Astrocyte of the spinal cord (primary cell): ENCODE data around the gene MRPS18A.

Experiments used
- DNase-seq: peaks from one replicate; pipeline ENCODE4 v3.0.0; 2011; ENCODE audit warnings: low read depth, low spot score
- H3K4me3 ChIP-seq: 2 replicates; pipeline ENCODE4 v1.5.1; 2011; ENCODE audit warnings: low read depth, mild to moderate bottlenecking, low read length, moderate library complexity
- in situ Hi-C: cut with HindIII; loops from 2 replicates; pipeline ENCODE4 v1.10.0; 2017; ENCODE audit warnings: low sequenced_read_pairs
- TF ChIP-seq, protein P1 (sequence below): IDR thresholded peaks from 2 replicates; pipeline ENCODE4 v1.5.1; 2012; ENCODE audit warnings: low read depth, mild to moderate bottlenecking, low read length, inconsistent platforms

Gene MRPS18A

DNA sequence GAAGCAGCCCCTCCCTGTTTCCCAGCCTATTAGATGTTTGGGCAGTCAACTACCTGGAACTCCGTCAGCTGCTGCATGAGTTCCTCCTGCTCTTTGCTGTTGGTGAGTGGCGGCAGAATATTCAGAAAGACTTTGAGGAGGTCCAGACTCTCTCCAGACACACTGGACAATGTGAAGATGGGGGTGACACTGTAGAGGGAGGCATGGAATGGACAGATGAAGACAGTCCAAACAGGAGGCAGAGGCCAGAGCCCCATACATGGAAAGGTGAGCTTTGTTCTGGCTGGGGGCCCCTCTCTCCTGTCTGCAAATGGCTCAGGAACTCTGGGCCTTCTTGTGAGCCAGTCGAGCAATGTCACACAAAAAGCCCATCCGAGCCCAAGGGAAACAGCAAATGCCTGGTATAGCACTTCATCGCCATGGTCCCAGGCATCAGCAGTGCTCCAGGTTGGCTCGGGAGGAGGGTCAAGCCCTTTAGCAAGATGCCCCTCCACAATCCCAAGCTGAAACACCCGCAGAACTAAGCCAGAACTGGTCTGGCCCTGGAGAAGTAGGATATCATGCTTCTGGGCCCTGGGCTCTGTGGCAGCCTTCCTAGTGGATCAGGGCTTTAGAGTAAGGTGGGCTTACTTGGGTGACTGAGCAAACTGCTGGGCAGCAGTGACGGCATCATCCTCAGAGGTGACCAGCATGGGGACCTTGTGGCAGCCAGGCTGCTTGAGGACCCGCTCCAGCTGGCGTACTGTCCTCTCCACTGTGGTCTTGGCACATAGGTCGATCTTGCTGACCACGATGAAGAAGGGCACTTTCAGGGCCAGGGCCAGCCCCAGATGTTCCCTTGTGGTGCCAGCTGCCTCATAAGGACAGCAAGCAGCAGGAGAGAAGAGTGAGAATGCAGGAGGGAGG lies 63.5 kb downstream of the MRPS18A start:
- TF ChIP-seq, protein P1, sequence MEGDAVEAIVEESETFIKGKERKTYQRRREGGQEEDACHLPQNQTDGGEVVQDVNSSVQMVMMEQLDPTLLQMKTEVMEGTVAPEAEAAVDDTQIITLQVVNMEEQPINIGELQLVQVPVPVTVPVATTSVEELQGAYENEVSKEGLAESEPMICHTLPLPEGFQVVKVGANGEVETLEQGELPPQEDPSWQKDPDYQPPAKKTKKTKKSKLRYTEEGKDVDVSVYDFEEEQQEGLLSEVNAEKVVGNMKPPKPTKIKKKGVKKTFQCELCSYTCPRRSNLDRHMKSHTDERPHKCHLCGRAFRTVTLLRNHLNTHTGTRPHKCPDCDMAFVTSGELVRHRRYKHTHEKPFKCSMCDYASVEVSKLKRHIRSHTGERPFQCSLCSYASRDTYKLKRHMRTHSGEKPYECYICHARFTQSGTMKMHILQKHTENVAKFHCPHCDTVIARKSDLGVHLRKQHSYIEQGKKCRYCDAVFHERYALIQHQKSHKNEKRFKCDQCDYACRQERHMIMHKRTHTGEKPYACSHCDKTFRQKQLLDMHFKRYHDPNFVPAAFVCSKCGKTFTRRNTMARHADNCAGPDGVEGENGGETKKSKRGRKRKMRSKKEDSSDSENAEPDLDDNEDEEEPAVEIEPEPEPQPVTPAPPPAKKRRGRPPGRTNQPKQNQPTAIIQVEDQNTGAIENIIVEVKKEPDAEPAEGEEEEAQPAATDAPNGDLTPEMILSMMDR: no peak
- in situ Hi-C loops: no loop called here
- no peak overlapping the region for H3K4me3 ChIP-seq
- no peak for DNase-seq

DNA sequence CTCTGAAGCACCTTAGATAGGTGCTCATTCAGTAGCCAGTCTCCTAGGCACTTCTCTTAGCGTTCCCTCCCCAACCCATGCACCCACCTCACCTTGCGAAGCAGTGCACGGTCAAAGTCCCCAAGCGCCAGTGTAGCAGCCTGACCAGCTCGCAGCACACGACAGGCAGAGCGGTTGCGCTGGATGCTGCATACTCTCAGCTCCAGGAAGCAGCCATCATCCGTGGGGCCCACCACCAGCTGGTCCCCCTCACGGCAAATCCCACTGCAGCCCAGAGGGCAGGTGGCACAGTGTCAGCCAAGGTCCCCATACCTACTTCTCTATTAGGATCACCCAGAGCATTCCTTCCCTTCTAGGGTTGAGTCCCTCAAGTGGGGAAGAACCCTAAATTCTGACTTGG lies 65.0 kb downstream of the MRPS18A start:
- no peak overlapping the region for H3K4me3 ChIP-seq
- in situ Hi-C loops: no loop called here
- TF ChIP-seq, protein P1: no peak
- no peak for DNase-seq

DNA sequence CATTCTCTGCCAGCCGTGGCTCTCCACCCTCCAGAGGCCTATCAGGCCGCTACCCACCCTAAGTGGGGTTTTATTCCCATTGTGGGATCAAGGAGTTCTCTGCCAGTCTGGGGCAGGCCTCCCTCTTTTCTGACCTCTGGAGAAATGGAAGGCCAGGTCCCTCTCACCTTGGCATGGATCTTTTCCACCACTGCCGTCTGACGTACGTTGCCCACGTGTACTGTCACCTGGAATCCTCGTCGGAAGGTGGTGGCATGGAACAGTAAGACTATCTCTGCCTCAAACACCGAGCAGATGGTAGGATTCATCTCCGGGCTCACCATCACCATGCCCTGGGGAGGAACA lies 65.8 kb downstream of the MRPS18A start:
- TF ChIP-seq, protein P1: no peak
- no peak overlapping the region for H3K4me3 ChIP-seq
- in situ Hi-C loops: no loop called here
- DNase-seq: no peak
